Measurements from ENCODE around the gene NSUN3.
"Not testable (repeated sequence)": the region's sequence is repeated elsewhere in the genome, so short reads cannot be mapped to it uniquely, and the experiment has no call there.

The NSUN3 gene

GRCh38 chr3:94062513-94063404 lies at the start of gene NSUN3, which contains the start of gene DHFR2:
TSS of gene NSUN3 (plus strand) at chr3:94063061. CDS start at chr3:94063127, 66 bp downstream.
TSS of gene DHFR2 (minus strand) at chr3:94062916. CDS start at chr3:94061511, 1,405 bp downstream.
- Mint-ChIP-seq H3K27ac (peak within 1 kb of the TSS; percentile 100), H3K36me3 (peaks cover 24 to 34% of the 10 kb centered on the region in 2 donors), H3K27me3 (no peaks in the 10 kb centered on the region), H3K4me3 (peak within 1 kb of the TSS; percentile 98), H3K9me3 (peaks cover 0 to 4% of the 10 kb centered on the region in 2 donors), H3K4me1 (peaks cover 20 to 46% of the 10 kb centered on the region in 2 donors)
- DNase-seq: peak; percentile 93
- ATAC-seq (replicated peaks): peak; percentile 91 to 92

- peaks cover 6 to 13% of the 10 kb centered on the region in 2 donors for H3K36me3 Mint-ChIP-seq
- ATAC-seq (replicated peaks) (no peak), DNase-seq (no peak)
- no peaks in the 10 kb centered on the region for H3K27me3 Mint-ChIP-seq
- H3K4me3 Mint-ChIP-seq: no peak overlapping the region
- H3K9me3 Mint-ChIP-seq: no peaks in the 10 kb centered on the region
- H3K4me1 Mint-ChIP-seq: peaks cover 5 to 9% of the 10 kb centered on the region in 2 donors
- no peak overlapping the region for H3K27ac Mint-ChIP-seq
Observed at GRCh38 chr3:94015025-94015424, 47.8 kb upstream of the NSUN3 start.

GRCh38 chr3:94019659-94020058 lies 43.2 kb upstream of the NSUN3 start:
- Mint-ChIP-seq H3K9me3 (no peaks in the 10 kb centered on the region), H3K36me3 (peaks cover 5 to 12% of the 10 kb centered on the region in 2 donors), H3K27me3 (no peaks in the 10 kb centered on the region), H3K27ac (no peak overlapping the region), H3K4me3 (no peak overlapping the region), H3K4me1 (peaks cover 0 to 5% of the 10 kb centered on the region in 2 donors)
- DNase-seq (no peak), ATAC-seq (replicated peaks) (no peak)

DNA sequence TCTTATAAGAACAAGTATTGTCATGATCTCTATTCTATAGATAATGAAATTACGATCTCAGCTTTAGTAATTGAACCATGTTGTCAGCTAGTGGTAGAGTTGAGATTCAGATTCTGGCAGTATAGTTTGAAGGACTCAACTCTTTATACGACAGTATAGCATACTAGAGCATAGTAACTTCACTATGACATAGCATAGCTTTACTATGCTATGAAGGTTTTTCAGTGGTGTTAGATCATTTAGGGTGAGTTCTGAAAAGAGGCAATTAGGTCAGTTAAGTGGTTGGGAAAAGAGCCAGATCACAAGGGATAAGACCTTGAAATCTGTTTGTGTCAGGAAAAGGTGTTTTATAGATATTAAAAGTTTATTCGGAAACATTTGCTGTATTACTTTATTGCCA lies 42.6 kb upstream of the NSUN3 start:
- Mint-ChIP-seq H3K4me3 (no peak overlapping the region), H3K36me3 (peaks cover 5 to 7% of the 10 kb centered on the region in 2 donors), H3K27me3 (no peaks in the 10 kb centered on the region), H3K4me1 (no peaks in the 10 kb centered on the region), H3K27ac (no peak overlapping the region), H3K9me3 (no peaks in the 10 kb centered on the region)
- ATAC-seq (replicated peaks) (no peak), DNase-seq (no peak)

- Mint-ChIP-seq H3K9me3 (no peaks in the 10 kb centered on the region), H3K4me3 (no peak overlapping the region), H3K4me1 (no peaks in the 10 kb centered on the region), H3K27ac (no peak overlapping the region), H3K27me3 (no peaks in the 10 kb centered on the region), H3K36me3 (peaks cover 4 to 5% of the 10 kb centered on the region in 2 donors)
- no peak for ATAC-seq (replicated peaks)
- no peak for DNase-seq
Observed at GRCh38 chr3:94024385-94024784, 38.5 kb upstream of the NSUN3 start.

- Mint-ChIP-seq H3K4me1 (no peaks in the 10 kb centered on the region), H3K4me3 (no peak overlapping the region), H3K36me3 (peaks cover 5 to 7% of the 10 kb centered on the region in 2 donors), H3K27ac (no peak overlapping the region), H3K27me3 (no peaks in the 10 kb centered on the region), H3K9me3 (no peaks in the 10 kb centered on the region)
- ATAC-seq (replicated peaks): no peak
- no peak for DNase-seq
Observed at GRCh38 chr3:94026623-94027022, 36.2 kb upstream of the NSUN3 start.

GRCh38 chr3:94028093-94028837 lies 34.6 kb upstream of the NSUN3 start, which contains the start of gene STX19:
TSS of gene STX19 (minus strand) at chr3:94028597. CDS start at chr3:94015269, 13,328 bp downstream.
- no peaks in the 10 kb centered on the region for H3K9me3 Mint-ChIP-seq
- H3K36me3 Mint-ChIP-seq: peaks cover 6 to 13% of the 10 kb centered on the region in 2 donors
- ATAC-seq (replicated peaks) (no peak), DNase-seq (no peak)
- no peaks in the 10 kb centered on the region for H3K4me1 Mint-ChIP-seq
- no peaks in the 10 kb centered on the region for H3K27me3 Mint-ChIP-seq
- no peak within 1 kb of the TSS for H3K4me3 Mint-ChIP-seq
- H3K27ac Mint-ChIP-seq: no peak within 1 kb of the TSS

DNA sequence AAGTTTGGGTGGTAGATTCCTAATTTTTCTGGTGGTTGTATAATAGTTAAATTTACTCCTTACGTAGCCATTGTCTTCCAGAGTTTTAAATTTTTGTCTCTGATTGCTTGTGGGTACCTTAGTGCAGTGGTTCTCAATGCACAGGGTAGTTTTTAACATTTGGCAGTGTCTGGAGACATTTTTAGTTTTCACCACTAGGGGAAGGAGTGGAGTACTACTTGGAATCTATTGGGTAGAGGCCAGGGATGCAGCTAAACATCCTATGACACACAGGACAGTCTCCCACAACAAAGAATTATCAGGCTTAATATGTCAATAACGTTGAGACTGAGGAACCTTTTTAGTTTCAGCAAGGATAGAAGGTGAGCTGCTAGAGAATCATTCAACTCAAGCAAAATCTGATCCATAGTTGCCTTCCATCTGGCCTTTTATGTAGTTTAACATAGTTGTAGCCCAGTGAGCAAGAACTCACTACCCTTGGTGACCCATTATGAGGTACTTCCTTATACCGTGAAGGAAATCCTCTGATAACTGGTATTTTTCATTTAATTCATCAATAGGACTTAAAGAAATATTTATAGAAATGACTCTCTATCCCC lies 25.9 kb upstream of the NSUN3 start:
- H3K27me3 Mint-ChIP-seq: no peaks in the 10 kb centered on the region

DNA sequence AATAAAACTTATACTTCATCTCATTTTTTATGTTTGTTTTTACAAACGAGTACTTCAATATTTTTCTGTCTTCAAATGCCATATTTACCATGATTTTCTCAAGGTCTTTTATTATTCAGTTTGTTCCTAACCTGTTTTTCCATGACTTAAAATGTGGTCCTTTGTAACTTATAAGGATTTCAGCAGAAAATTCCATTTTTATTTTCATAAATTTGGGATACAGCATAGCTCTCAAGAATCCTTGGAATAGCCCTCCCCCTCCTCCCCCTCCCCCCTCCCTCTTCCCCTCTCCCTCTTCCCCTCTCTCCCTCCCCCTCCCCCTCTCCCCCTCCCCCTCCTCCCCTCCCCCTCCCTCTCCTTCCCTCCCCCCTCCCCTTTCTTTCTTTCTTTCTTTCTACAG lies 19.6 kb upstream of the NSUN3 start:
- Mint-ChIP-seq H3K36me3 (peaks cover 17 to 20% of the 10 kb centered on the region in 2 donors), H3K27me3 (no peaks in the 10 kb centered on the region), H3K4me1 (no peaks in the 10 kb centered on the region), H3K4me3 (no peak overlapping the region), H3K9me3 (peaks cover 0 to 3% of the 10 kb centered on the region in 2 donors), H3K27ac (peak overlapping the region; percentile 86)
- DNase-seq (no peak), ATAC-seq (replicated peaks) (no peak)

More for the DNA sequence above, 25.9 kb upstream of the NSUN3 start:
- DNase-seq (no peak), ATAC-seq (replicated peaks) (no peak)
- Mint-ChIP-seq H3K9me3 (no peaks in the 10 kb centered on the region), H3K4me1 (no peaks in the 10 kb centered on the region), H3K27ac (no peak overlapping the region), H3K36me3 (peaks cover 6 to 9% of the 10 kb centered on the region in 2 donors), H3K4me3 (no peak overlapping the region)

DNA sequence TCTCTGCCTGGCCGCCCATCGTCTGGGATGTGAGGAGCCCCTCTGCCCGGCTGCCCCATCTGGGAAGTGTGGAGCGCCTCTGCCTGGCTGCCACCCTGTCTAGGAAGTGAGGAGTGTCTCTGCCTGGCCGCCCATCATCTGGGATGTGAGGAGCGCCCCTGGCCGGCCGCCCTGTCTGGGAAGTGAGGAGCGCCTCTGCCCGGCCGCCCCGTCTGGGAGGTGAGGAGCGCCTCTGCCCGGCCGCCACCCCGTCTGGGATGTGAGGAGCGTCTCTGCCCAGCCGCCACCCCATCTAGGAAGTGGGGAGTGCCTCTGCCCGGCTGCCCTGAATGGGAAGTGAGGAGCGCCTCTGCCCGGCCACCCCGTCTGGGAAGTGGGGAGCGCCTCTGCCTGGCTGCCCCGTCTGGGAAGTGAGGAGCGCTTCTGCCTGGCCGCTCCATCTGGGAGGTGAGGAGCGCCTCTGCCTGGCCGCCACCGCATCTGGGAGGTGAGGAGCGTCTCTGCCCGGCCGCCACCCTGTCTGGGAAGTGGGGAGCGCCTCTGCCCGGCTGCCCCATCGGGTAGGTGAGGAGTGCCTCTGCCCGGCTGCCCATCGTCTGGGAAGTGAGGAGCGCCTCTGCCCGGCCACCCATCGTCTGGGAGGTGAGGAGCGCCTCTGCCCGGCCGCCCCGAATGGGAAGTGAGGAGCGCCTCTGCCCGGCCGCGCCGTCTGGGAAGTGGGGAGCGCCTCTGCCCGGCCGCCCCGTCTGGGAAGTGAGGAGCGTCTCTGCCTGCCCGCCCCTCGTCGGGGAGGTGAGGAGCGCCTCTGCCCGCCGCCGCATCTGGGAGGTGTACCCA lies 18.5 kb upstream of the NSUN3 start:
- H3K27me3 Mint-ChIP-seq; DNase-seq; ATAC-seq (replicated peaks); H3K4me3 Mint-ChIP-seq; H3K4me1 Mint-ChIP-seq; H3K9me3 Mint-ChIP-seq: not testable (repeated sequence)
- H3K36me3 Mint-ChIP-seq: peaks cover 17 to 20% of the 10 kb centered on the region in 2 donors
- H3K27ac Mint-ChIP-seq: peak overlapping the region; percentile 86

DNA sequence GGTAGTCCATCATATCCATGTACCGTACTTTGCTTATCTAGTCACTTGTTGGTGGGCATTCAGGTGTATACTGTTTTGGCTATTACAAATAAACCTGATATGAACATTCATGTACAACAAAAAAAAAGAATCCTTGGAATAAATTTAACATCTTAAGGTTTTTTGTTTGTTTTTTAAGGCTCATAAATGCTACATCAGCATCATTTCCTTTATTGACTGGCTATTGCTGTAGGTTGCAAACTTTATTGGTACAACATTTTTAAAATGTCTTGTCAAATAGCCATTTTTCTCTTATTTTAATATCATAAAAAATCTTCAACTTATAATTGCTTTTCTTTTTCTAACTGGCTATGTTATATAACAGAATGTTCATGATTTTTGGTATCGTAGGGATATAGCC lies 16.3 kb upstream of the NSUN3 start:
- Mint-ChIP-seq H3K27me3 (no peaks in the 10 kb centered on the region), H3K4me1 (no peaks in the 10 kb centered on the region), H3K36me3 (peaks cover 17 to 20% of the 10 kb centered on the region in 2 donors), H3K4me3 (no peak overlapping the region), H3K9me3 (peaks cover 0 to 3% of the 10 kb centered on the region in 2 donors), H3K27ac (no peak overlapping the region)
- no peak for ATAC-seq (replicated peaks)
- no peak for DNase-seq

GRCh38 chr3:94049267-94049666 lies 13.6 kb upstream of the NSUN3 start:
- Mint-ChIP-seq H3K4me3 (no peak overlapping the region), H3K27me3 (no peaks in the 10 kb centered on the region), H3K4me1 (no peaks in the 10 kb centered on the region), H3K9me3 (no peaks in the 10 kb centered on the region), H3K36me3 (peaks cover 7% of the 10 kb centered on the region in 2 donors), H3K27ac (no peak overlapping the region)
- DNase-seq: no peak
- no peak for ATAC-seq (replicated peaks)

- no peaks in the 10 kb centered on the region for H3K27me3 Mint-ChIP-seq
- ATAC-seq (replicated peaks): no peak
Observed at GRCh38 chr3:94050546-94050945, 12.3 kb upstream of the NSUN3 start.

More at GRCh38 chr3:94050546-94050945, 12.3 kb upstream of the NSUN3 start:
- DNase-seq: no peak
- Mint-ChIP-seq H3K36me3 (no peaks in the 10 kb centered on the region), H3K9me3 (no peaks in the 10 kb centered on the region), H3K4me1 (no peaks in the 10 kb centered on the region), H3K27ac (no peak overlapping the region), H3K4me3 (no peak overlapping the region)

Data from stimulated activated naive B cell treated with anti-CD40 and anti-IgM and Interleukin-4, amounts not matched to agents 10 μg/mL and 1 μg/mL and 100 μg/mL, for 72 hours (primary cell).